Esophagus muscularis mucosa (tissue), 4 donors: ENCODE results near the gene PUM2. TPM values are rescaled to one million over a fixed set of nuclear protein-coding genes. Genes with fewer than 3 reads are reported as not detected.

Experiments used
- DNase-seq: peaks from one replicate; pipeline ENCODE4 v3.0.0-alpha.2; 2017; ENCODE audit errors: extremely low spot score
- H3K27ac ChIP-seq, 4 donors: fragments of 200-600 bp; sonication (generic); replicated peaks in 1 of 4; 1 replicate in 3 of 4; 2 replicates in 1 of 4; pipeline ENCODE4 v1.5.1; 2016 to 2019; ENCODE audit warnings: mild to moderate bottlenecking in 1 of 4
- H3K27me3 ChIP-seq, 4 donors: fragments of 200-600 bp; sonication (generic); one replicate each; pipeline versions ENCODE4 v1.5.1 to v1.6.0; 2016 to 2019
- H3K36me3 ChIP-seq, 4 donors: fragments of 200-600 bp; sonication (generic); one replicate each; pipeline ENCODE4 v1.5.1; 2016 to 2019
- H3K4me1 ChIP-seq, 4 donors: fragments of 200-600 bp; sonication (generic); one replicate each; pipeline ENCODE4 v1.5.1; 2016 to 2019
- H3K4me3 ChIP-seq, 4 donors: fragments of 200-600 bp; sonication (generic); 1 replicate in 2 of 4; 2 replicates in 2 of 4; pipeline ENCODE4 v1.5.1; 2016 to 2019; ENCODE audit warnings: mild to moderate bottlenecking in 4 of 4, moderate library complexity in 1 of 4
- H3K9me3 ChIP-seq, 4 donors: fragments of 200-600 bp; sonication (generic); 1 replicate in 3 of 4; 2 replicates in 1 of 4; pipeline ENCODE4 v1.5.1; 2016 to 2019
- EP300 ChIP-seq: sonication (generic); formaldehyde crosslinking; IDR thresholded peaks from one replicate; pipeline ENCODE4 v1.6.1; 2017; ENCODE audit warnings: antibody characterized with exemption
- POLR2A ChIP-seq: fragments of 450-650 bp; IDR thresholded peaks from one replicate; pipeline ENCODE4 v1.6.1; 2017; ENCODE audit warnings: antibody characterized with exemption, moderate library complexity, mild to moderate bottlenecking, low read depth
- POLR2AphosphoS5 ChIP-seq, 2 donors: sonication (generic); formaldehyde crosslinking; IDR thresholded peaks; one replicate each; pipeline ENCODE4 v1.6.1; 2017; ENCODE audit warnings: antibody characterized with exemption in 2 of 2
- WGBS: methylation state at CpG from one replicate; pipeline ENCODE4 v1.1.5; 2018; 5-methylcytosine and 5-hydroxymethylcytosine counted together
- intact Hi-C: fragments of 100-400 bp; cut with DNase I; formaldehyde crosslinking; loops from one replicate; pipeline ENCODE4 v1.15.1; 2023
- total RNA-seq, 4 donors: library from RNA; depleted of rRNA; stranded (reverse); fragments of >200 nt; gene quantifications; one replicate each; pipeline versions ENCODE4 v1.1.0 to v1.2.1, GENCODE V29; 2016
- TF ChIP-seq, protein P1 (sequence below), 3 experiments: fragments of 200-600 bp in 2 of 3; fragments of 450-650 bp in 1 of 3; sonication (generic) in 2 of 3; IDR thresholded peaks; one replicate each; pipeline ENCODE4 v1.5.1; 2017 to 2019; ENCODE audit warnings: antibody characterized with exemption in 3 of 3, mild to moderate bottlenecking in 2 of 3, moderate library complexity in 1 of 3

The PUM2 gene
- total RNA-seq, 4 donors from 2014 or later: 73.7 to 113 (median 93.1) TPM

DNA sequence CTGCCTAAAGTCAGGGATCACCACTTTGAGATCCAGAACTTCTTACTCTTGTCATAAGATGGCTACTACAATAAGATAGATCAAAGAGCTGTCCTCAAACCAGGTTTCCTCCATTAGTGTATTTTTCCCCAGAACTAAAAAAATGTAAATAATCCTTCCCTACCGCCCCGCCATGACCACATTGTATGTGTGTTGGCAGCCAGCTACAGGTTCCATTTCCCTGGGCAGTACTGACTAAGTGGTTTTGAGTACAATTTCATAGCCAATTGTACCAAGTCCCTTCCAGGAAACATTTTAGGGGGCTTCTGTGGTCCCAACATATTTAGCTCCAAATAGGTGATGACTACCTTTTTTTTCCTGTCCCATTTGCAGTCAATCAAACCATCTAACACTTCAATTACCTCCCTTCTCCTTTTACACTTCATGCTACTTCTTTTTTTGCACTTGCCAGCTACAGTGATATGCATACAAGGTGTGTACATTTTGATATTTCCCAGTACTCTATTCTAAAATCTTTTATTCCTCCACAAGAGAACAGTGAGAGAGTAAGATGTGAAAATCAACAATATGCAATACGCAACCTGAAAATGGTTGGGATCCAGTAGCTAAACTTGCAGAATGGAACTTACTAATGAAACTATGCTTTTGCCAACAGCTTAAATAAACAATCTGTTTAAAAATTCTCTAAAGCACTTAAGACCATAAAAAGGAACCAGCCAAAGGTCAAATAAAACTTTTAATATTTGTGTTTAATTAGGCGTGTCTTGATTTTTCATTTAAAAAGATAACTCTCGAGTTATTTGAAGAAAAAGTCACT, 3.9 kb downstream of the PUM2 start:
- no peaks in the 10 kb centered on the region for H3K9me3 ChIP-seq
- H3K4me1 ChIP-seq: peaks cover 37 to 84% (median 82%) of the 10 kb centered on the region in 4 donors
- DNase-seq: no peak
- intact Hi-C loops: no loop called here
- 49% methylated on average over 5 of the region's 5 CpGs for WGBS
- H3K4me3 ChIP-seq: peak overlapping the region in 1 of 4 donors; percentile 5
- TF ChIP-seq, protein P1, sequence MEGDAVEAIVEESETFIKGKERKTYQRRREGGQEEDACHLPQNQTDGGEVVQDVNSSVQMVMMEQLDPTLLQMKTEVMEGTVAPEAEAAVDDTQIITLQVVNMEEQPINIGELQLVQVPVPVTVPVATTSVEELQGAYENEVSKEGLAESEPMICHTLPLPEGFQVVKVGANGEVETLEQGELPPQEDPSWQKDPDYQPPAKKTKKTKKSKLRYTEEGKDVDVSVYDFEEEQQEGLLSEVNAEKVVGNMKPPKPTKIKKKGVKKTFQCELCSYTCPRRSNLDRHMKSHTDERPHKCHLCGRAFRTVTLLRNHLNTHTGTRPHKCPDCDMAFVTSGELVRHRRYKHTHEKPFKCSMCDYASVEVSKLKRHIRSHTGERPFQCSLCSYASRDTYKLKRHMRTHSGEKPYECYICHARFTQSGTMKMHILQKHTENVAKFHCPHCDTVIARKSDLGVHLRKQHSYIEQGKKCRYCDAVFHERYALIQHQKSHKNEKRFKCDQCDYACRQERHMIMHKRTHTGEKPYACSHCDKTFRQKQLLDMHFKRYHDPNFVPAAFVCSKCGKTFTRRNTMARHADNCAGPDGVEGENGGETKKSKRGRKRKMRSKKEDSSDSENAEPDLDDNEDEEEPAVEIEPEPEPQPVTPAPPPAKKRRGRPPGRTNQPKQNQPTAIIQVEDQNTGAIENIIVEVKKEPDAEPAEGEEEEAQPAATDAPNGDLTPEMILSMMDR (IDR thresholded peaks at IDR 0.05): no peak
- TF ChIP-seq POLR2AphosphoS5 (IDR thresholded peaks at IDR 0.05) (no peak), POLR2A (no peak), EP300 (no peak)
- peak overlapping the region in 3 of 4 donors; percentile 35 to 96 (median 94) for H3K27ac ChIP-seq
- H3K27me3 ChIP-seq: no peaks in the 10 kb centered on the region
- no peaks in the 10 kb centered on the region for H3K36me3 ChIP-seq

DNA sequence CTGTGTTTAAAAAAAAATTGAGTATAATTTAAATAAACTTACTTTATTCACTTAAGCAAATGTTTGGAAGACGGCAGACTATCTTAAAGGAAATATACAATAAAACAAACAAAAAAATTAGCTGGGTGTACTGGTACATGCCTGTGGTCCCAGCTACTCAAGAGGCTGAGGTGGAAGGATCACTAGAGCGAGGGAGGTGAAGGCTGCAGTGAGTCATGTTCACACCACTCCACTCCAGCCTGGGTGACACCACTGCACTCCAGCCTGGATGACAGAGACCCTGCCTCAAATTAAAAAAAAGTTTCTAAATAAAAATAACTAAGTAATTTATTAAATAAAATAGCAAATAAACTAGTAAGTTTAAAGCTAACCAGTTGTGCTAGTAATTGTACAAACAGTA, 7.5 kb downstream of the PUM2 start:
- H3K36me3 ChIP-seq: peaks cover 0 to 4% (median 0%) of the 10 kb centered on the region in 4 donors
- intact Hi-C loops: no loop called here
- peaks cover 43 to 98% (median 95%) of the 10 kb centered on the region in 4 donors for H3K4me1 ChIP-seq
- H3K9me3 ChIP-seq: no peaks in the 10 kb centered on the region
- H3K4me3 ChIP-seq: no peak overlapping the region
- no peak for DNase-seq
- H3K27ac ChIP-seq: no peak overlapping the region
- H3K27me3 ChIP-seq: no peaks in the 10 kb centered on the region
- TF ChIP-seq POLR2AphosphoS5 (IDR thresholded peaks at IDR 0.05) (no peak), EP300 (no peak), POLR2A (no peak)
- TF ChIP-seq, protein P1 (IDR thresholded peaks at IDR 0.05): no peak
- 90% methylated on average over 2 of the region's 2 CpGs for WGBS

DNA sequence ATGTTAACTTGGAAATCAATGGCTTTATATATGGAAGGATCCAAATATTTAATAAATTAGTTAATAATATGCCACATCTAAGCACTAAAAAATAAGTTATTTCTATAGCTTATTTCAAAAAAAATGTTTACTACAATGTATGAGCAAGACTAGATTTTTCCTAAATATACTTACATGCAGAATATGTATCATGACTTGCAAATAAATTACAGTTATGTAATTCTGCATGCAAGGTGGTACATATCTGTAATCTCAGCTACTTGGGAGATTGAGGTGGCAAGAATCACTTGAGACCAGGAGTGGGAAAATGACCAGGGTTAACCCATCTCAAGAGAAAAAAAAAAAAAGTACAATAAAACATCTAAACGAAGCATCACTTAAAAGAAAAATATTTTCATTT, 11.6 kb downstream of the PUM2 start:
- Histone ChIP-seq H3K36me3 (peaks cover 0 to 4% (median 0%) of the 10 kb centered on the region in 4 donors), H3K27me3 (no peaks in the 10 kb centered on the region), H3K27ac (no peak overlapping the region), H3K9me3 (no peaks in the 10 kb centered on the region), H3K4me1 (peaks cover 50 to 98% (median 94%) of the 10 kb centered on the region in 4 donors), H3K4me3 (no peak overlapping the region)
- intact Hi-C loops: no loop called here
- WGBS: 63% methylated on average over 1 of the region's 1 CpG
- DNase-seq: no peak
- TF ChIP-seq POLR2A (no peak), EP300 (no peak), POLR2AphosphoS5 (IDR thresholded peaks at IDR 0.05) (no peak)
- TF ChIP-seq, protein P1 (IDR thresholded peaks at IDR 0.05): no peak

DNA sequence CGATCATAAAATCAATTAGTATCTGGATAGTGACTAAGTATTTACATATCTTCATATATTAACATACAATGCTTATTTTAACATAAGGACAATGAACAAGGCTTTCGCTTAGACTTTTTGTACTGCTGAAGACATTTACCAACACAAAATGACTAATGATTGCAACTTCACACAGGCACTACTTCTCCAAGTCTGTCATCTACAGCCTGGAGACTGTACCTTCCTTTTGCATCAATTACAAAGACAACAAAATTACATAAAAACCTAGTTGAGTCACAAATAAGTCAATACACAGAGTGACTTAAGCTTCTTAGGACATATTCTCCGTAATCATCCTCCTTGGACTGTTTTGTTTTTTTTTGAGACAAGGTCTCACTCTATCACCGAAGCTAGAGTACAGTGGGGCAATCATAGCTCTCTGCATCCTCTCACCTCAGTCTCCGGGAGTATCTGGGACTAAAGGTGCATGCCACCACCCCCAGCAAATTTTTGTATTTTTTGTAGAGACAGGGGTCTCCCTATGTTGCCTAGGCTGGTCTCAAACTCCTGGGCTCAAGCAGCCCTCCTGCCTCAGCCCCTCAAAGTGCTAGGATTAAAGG, 15.9 kb downstream of the PUM2 start:
- peaks cover 0 to 4% (median 0%) of the 10 kb centered on the region in 4 donors for H3K36me3 ChIP-seq
- WGBS: 65% methylated on average over 5 of the region's 5 CpGs
- TF ChIP-seq EP300: no peak
- no peak for TF ChIP-seq POLR2A
- TF ChIP-seq POLR2AphosphoS5 (IDR thresholded peaks at IDR 0.05): no peak
- TF ChIP-seq, protein P1 (IDR thresholded peaks at IDR 0.05): no peak
- peaks cover 45 to 79% (median 69%) of the 10 kb centered on the region in 4 donors for H3K4me1 ChIP-seq
- intact Hi-C loops: no loop called here
- H3K27me3 ChIP-seq: no peaks in the 10 kb centered on the region
- H3K27ac ChIP-seq: no peak overlapping the region
- no peak overlapping the region for H3K4me3 ChIP-seq
- DNase-seq: no peak
- peaks cover 0 to 7% (median 0%) of the 10 kb centered on the region in 4 donors for H3K9me3 ChIP-seq
